HepG2 (cell line): ENCODE data around the gene LILRB5.

ENCODE experiments used
- CHD4 ChIP-seq: fragments of 200-600 bp; sonication (generic); IDR thresholded peaks from 2 replicates; pipeline ENCODE4 v1.7.0; 2017; ENCODE audit warnings: mild to moderate bottlenecking, low read length, borderline replicate concordance
- CTCF ChIP-seq: sonication (generic); formaldehyde crosslinking; IDR thresholded peaks from 2 replicates; pipeline ENCODE4 v1.5.0; 2020; ENCODE audit warnings: mild to moderate bottlenecking, missing genetic modification reagents, moderate library complexity
- JUND ChIP-seq: sonication (generic); formaldehyde crosslinking; IDR thresholded peaks from 2 replicates; pipeline ENCODE4 v1.8.0; 2022; ENCODE audit warnings: mild to moderate bottlenecking, missing genetic modification reagents
- KAT2B ChIP-seq: fragments of 150-350 bp; IDR thresholded peaks from 2 replicates; pipeline ENCODE4 v1.6.1; 2014; ENCODE audit warnings: low read depth, low read length, borderline replicate concordance
- POLR2A ChIP-seq, 2 experiments: IDR thresholded peaks; 2 replicates each; pipeline ENCODE4 v1.6.1; 2011; ENCODE audit warnings: low read depth in 2 of 2, low read length in 2 of 2, mild to moderate bottlenecking in 1 of 2, moderate library complexity in 1 of 2; ENCODE audit not compliant: insufficient read depth in 1 of 2
- POLR2AphosphoS2 ChIP-seq: IDR thresholded peaks from 2 replicates; pipeline ENCODE4 v1.6.1; 2011; ENCODE audit warnings: low read depth, low read length, improper control_type of control experiment
- RAD21 ChIP-seq: fragments of 450-650 bp; formaldehyde crosslinking; IDR thresholded peaks from 2 replicates; pipeline ENCODE4 v1.5.0; 2020; ENCODE audit warnings: mild to moderate bottlenecking
- RXRA ChIP-seq: sonication (generic); formaldehyde crosslinking; IDR thresholded peaks from 2 replicates; pipeline ENCODE4 v1.5.1; 2020; ENCODE audit warnings: missing genetic modification reagents
- SRY ChIP-seq: sonication (generic); formaldehyde crosslinking; IDR thresholded peaks from 2 replicates; pipeline ENCODE4 v1.8.0; 2022; ENCODE audit warnings: mild to moderate bottlenecking, missing genetic modification reagents
- TAF15 ChIP-seq: fragments of 200-400 bp; formaldehyde crosslinking; IDR thresholded peaks from one replicate; pipeline ENCODE4 v1.6.1; 2018; ENCODE audit warnings: mild to moderate bottlenecking, low read depth, low read length; ENCODE audit not compliant: poor library complexity, severe bottlenecking
- TCF12 ChIP-seq, 2 experiments: fragments of 450-650 bp in 1 of 2; sonication (generic) in 1 of 2; formaldehyde crosslinking in 1 of 2; IDR thresholded peaks; 2 replicates each; pipeline versions ENCODE4 v1.6.1 to v1.8.0; 2017 to 2022; ENCODE audit warnings: antibody characterized with exemption in 1 of 2, mild to moderate bottlenecking in 1 of 2, missing genetic modification reagents in 1 of 2, moderate library complexity in 1 of 2
- ZHX1 ChIP-seq: sonication (generic); formaldehyde crosslinking; IDR thresholded peaks from 2 replicates; pipeline ENCODE4 v1.8.1; 2022; ENCODE audit warnings: low read depth, mild to moderate bottlenecking, missing genetic modification reagents
- ZNF773 ChIP-seq: sonication (generic); formaldehyde crosslinking; IDR thresholded peaks from 2 replicates; pipeline ENCODE4 v1.4.0; 2020; ENCODE audit warnings: missing genetic modification reagents, borderline replicate concordance
- ZSCAN31 ChIP-seq: sonication (generic); formaldehyde crosslinking; IDR thresholded peaks from 2 replicates; pipeline ENCODE4 v1.5.0; 2020; ENCODE audit warnings: low read depth, mild to moderate bottlenecking, missing genetic modification reagents

- TF ChIP-seq CHD4: no peak
- TF ChIP-seq POLR2AphosphoS2: no peak
- TF ChIP-seq RXRA (CRISPR knock-in tag): no peak
- no peak for TF ChIP-seq ZHX1 (CRISPR knock-in tag)
- no peak for TF ChIP-seq KAT2B
- no peak for TF ChIP-seq ZSCAN31 (CRISPR knock-in tag)
- TF ChIP-seq SRY (CRISPR knock-in tag): no peak
- TF ChIP-seq JUND (CRISPR knock-in tag): no peak
- TF ChIP-seq RAD21 (CRISPR knock-in tag): no peak
- TF ChIP-seq TAF15: no peak
- TF ChIP-seq ZNF773 (CRISPR knock-in tag): no peak
- no peak for TF ChIP-seq TCF12 (IDR thresholded peaks at IDR 0.05)
- no peak for TF ChIP-seq TCF12 (CRISPR knock-in tag; IDR thresholded peaks at IDR 0.05)
- TF ChIP-seq CTCF (CRISPR knock-in tag): no peak
- TF ChIP-seq POLR2A (IDR thresholded peaks at IDR 0.05; ENCODE audit: insufficient read depth in 1 of 2, low read depth in 2 of 2, low read length in 2 of 2): no peak
Measured at GRCh38 chr19:54256250-54257115, 590 bp downstream of the LILRB5 start.
